NCI-H2196 treated with DMSO at 0.1 percent for 48 hours (cell line): ENCODE measurements around the gene NRL.

Experiments
- DNase-seq: peaks from one replicate; lab custom pipeline; 2025; ENCODE audit not compliant: unreplicated experiment; lab: John Stamatoyannopoulos, UW

NRL gene

DNA sequence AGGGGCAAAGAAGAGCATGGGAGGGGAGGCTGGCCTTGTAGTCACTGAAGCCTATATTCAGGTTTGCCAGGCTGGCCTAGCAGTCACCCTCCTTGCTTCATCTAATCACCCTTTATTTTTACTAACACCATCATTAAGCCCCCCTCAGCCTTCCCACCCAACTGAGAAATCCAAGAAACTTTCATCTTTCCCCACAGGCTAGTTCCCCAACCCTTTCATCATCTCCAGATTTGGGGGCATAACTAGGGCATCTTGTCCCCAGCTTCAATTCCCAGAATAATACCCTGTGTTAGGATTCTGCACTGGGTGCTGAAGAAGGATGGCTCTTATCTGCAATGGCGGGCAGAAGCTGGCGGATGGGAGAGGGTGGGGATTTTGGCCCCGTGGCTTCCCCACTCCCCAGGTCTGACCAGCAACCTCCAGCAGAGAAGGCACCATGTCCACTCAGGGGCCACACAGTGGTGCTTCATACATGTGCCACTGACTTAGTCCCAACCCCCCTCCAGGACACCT is 13.7 kb downstream of the NRL start:
- DNase-seq: no peak

GRCh38 chr14:24100197-24100981 is 14.4 kb downstream of the NRL start:
- no peak for DNase-seq

DNA sequence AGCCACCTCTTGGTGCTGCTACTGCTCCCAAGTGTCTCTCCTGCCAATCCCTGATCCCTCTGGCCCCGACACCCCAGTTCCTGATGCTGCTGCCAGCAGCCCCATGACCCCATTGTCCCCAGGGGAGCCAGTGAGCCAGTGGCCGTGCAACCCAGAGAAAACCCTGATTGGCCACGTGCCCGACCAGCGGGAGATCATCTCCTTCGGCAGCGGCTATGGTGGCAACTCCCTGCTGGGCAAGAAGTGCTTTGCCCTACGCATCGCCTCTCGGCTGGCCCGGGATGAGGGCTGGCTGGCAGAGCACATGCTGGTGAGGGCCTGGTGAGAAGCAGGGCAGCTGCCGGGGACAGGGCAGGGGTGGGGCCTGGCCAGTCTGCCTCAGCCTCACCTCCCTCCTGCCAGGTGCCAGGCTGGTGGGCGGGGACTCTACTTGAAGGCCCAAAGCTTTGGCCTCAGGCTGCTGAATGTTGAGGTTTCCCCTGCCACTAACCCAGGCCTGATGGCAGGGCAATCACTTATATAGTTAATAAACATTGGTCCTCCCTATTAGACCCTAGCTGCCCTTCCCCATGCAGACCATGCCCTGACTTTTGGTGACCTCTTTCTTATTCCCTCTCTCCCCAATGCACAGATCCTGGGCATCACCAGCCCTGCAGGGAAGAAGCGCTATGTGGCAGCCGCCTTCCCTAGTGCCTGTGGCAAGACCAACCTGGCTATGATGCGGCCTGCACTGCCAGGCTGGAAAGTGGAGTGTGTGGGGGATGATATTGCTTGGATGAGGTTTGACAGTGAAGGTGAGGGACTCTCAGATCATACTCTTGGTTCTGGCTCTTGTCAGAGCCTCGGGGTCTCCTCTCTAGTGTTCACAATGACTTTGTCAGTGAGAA is 15.6 kb downstream of the NRL start:
- DNase-seq: peak; percentile 85

GRCh38 chr14:24098229-24098926 is 16.4 kb downstream of the NRL start:
- DNase-seq: no peak

DNA sequence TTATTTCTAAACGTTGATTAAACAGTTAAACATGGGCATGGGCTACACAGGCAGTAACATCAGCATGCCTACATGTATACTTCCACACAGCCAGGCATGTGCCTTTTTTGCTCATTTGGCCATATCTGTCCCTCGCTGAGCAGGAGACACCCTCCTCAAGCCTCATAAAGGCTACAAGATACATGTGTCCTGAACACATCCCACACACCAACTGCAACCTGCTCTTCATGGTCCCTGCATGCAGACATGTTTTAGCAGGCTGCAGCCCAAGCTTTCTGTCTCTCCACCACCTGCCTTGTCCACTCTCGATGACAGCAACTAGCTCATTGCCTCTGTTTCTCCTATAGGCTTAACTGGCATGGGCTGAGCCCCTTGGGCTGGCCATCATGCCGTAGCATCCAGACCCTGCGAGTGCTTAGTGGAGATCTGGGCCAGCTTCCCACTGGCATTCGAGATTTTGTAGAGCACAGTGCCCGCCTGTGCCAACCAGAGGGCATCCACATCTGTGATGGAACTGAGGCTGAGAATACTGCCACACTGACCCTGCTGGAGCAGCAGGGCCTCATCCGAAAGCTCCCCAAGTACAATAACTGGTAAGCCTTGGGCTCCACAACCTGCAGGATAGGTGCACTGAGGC is 18.1 kb downstream of the NRL start:
- DNase-seq: no peak

GRCh38 chr14:24095271-24096068 is 19.3 kb downstream of the NRL start:
- peak; percentile 40 for DNase-seq

- DNase-seq: no peak
Observed at GRCh38 chr14:24094841-24095270, 19.9 kb downstream of the NRL start.

GRCh38 chr14:24093901-24094840 is 20.6 kb downstream of the NRL start, which contains the start of gene PCK2:
Gene PCK2 (plus strand): TSS chr14:24094311. CDS start chr14:24094406, 95 bp downstream.
- peak; percentile 96 for DNase-seq

GRCh38 chr14:24093207-24093900 is 21.4 kb downstream of the NRL start:
- no peak for DNase-seq

- no peak for DNase-seq
Observed at GRCh38 chr14:24092505-24093206, 22.1 kb downstream of the NRL start.

- DNase-seq: no peak
Observed at GRCh38 chr14:24092110-24092504, 22.6 kb downstream of the NRL start.

GRCh38 chr14:24089890-24090289 is 24.9 kb downstream of the NRL start:
- no peak for DNase-seq

GRCh38 chr14:24088095-24088494 is 26.7 kb downstream of the NRL start:
- no peak for DNase-seq

DNA sequence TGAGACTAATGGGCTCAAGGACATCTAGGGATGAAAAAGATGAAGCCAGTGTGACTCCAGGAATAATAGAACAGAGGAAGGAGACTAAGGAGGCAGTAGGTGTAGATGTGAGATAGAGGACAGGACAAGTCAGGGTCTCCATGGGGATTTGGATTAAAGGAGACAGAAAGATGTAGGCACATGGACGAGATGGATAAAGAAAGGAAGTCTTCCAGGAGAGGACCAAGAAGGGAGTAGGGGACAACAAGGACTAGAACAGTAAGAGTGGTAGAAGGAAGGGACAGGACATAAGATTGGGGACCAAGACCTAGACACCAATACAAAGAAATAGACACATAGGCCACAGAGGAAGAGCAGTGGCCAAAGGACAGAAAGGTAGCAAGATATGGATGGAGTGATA is 27.7 kb downstream of the NRL start:
- DNase-seq: no peak

DNA sequence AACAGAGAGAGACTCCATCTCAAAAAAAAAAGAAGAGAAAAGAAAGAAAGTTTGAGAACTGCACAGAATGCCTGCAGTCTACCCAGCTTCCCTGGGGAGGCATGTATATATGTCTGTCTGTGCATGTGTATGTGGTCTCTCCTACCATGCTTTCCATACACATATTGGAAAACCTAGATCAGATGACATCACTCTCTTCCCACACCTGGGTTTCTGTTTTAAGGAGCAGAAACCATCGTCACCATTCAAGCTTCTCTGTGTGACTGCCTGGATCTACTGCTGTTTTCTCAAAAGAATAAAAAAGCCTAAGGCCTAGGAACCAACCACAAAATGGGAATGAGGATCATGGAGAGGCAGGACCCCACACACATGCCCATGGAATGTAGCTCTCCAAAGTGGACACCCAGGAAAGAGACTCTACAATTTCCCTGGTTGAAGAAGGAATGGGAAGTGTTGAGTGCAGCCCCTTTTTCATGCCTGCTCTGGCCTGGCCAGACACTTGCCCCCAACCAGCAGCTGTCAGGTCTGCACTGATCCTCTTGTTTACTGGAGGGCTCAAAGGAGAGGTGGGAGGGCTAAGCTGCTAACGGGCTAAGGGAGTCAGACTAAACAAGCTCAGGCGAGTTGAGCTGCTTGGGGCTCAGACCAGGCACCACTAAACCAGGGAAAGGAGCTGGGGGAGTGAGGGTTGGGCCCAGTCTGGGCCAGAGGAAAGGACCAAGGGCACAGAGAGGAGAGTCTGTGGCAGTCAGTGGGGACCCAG is 28.4 kb downstream of the NRL start:
- DNase-seq: no peak

GRCh38 chr14:24085215-24085614 is 29.5 kb downstream of the NRL start:
- no peak for DNase-seq

DNA sequence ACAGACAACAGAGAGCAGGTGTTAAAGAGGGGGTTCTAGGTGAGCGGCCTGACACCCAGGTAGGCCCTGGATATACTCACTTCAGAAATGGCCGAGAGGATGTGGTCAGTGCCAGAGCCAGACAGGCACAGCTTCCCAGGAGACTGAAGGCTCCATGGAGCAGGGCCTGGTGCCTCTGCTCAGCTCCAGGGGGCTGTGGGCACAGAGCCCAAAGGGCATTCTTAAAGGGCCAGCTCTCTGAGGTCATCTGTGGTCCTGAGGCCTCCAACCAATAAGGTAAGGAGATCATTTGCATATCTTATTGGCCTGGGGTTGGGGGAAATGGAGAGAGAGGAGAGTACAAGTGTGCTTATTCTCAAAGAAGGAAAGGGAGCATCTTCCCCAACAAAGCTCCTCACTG is 30.3 kb downstream of the NRL start:
- no peak for DNase-seq
